Stomach smooth muscle (tissue), 2 donors: ENCODE measurements around the gene CXCL1.
"Not testable (repeated sequence)": the region's sequence is repeated elsewhere in the genome, so short reads cannot be mapped to it uniquely, and the experiment has no call there.

Experiments
- H3K27ac ChIP-seq: one replicate; pipeline ENCODE4 v1.7.0; 2013; ENCODE audit warnings: mild to moderate bottlenecking, low read length, inconsistent platforms
- H3K27me3 ChIP-seq, 2 donors: one replicate each; pipeline ENCODE4 v1.7.0; 2013; ENCODE audit warnings: low read length in 2 of 2; ENCODE audit not compliant: insufficient read depth in 2 of 2, control insufficient read depth in 1 of 2
- H3K36me3 ChIP-seq, 2 donors: one replicate each; pipeline ENCODE4 v1.7.0; 2013; ENCODE audit warnings: low read length in 2 of 2; ENCODE audit not compliant: control insufficient read depth in 2 of 2, insufficient read depth in 2 of 2
- H3K4me1 ChIP-seq: one replicate; pipeline ENCODE4 v1.7.0; 2013; ENCODE audit warnings: low read length; ENCODE audit not compliant: control insufficient read depth, insufficient read depth
- H3K4me3 ChIP-seq, 2 donors: one replicate each; pipeline ENCODE4 v1.7.0; 2013; ENCODE audit warnings: low read length in 2 of 2
- H3K9ac ChIP-seq, 2 donors: one replicate each; pipeline ENCODE4 v1.7.0; 2013; ENCODE audit warnings: low read length in 2 of 2, mild to moderate bottlenecking in 1 of 2
- H3K9me3 ChIP-seq, 2 donors: one replicate each; pipeline ENCODE4 v1.7.0; 2013; ENCODE audit warnings: low read length in 2 of 2; ENCODE audit not compliant: control insufficient read depth in 2 of 2
- donor health status: healthy.
- donor health status: Pancreatic carcinoma.

The CXCL1 gene

GRCh38 chr4:73883306-73883705 is 14.1 kb downstream of the CXCL1 start:
- H3K36me3 ChIP-seq: no peaks in the 10 kb centered on the region
- no peak overlapping the region for H3K4me3 ChIP-seq
- no peak overlapping the region for H3K9ac ChIP-seq
- no peaks in the 10 kb centered on the region for H3K9me3 ChIP-seq
- no peaks in the 10 kb centered on the region for H3K4me1 ChIP-seq
- no peak overlapping the region for H3K27ac ChIP-seq
- no peaks in the 10 kb centered on the region for H3K27me3 ChIP-seq

- H3K36me3 ChIP-seq: no peaks in the 10 kb centered on the region
- no peak overlapping the region for H3K27ac ChIP-seq
- H3K27me3 ChIP-seq: no peaks in the 10 kb centered on the region
- no peaks in the 10 kb centered on the region for H3K4me1 ChIP-seq
- H3K9me3 ChIP-seq: no peaks in the 10 kb centered on the region
- H3K4me3 ChIP-seq: no peak overlapping the region
- H3K9ac ChIP-seq: no peak overlapping the region
Measured at GRCh38 chr4:73885574-73886267, 16.5 kb downstream of the CXCL1 start.

GRCh38 chr4:73891326-73891725 is 22.1 kb downstream of the CXCL1 start:
- no peaks in the 10 kb centered on the region for H3K9me3 ChIP-seq
- no peak overlapping the region for H3K4me3 ChIP-seq
- H3K36me3 ChIP-seq: no peaks in the 10 kb centered on the region
- H3K27ac ChIP-seq: no peak overlapping the region
- no peaks in the 10 kb centered on the region for H3K27me3 ChIP-seq
- H3K9ac ChIP-seq: no peak overlapping the region
- H3K4me1 ChIP-seq: no peaks in the 10 kb centered on the region

GRCh38 chr4:73891739-73892405 is 22.7 kb downstream of the CXCL1 start:
- Histone ChIP-seq H3K27me3 (no peaks in the 10 kb centered on the region), H3K36me3 (no peaks in the 10 kb centered on the region), H3K4me3 (no peak overlapping the region), H3K9ac (no peak overlapping the region), H3K4me1 (no peaks in the 10 kb centered on the region), H3K9me3 (no peaks in the 10 kb centered on the region), H3K27ac (no peak overlapping the region)

GRCh38 chr4:73892966-73893365 is 23.8 kb downstream of the CXCL1 start:
- Histone ChIP-seq H3K4me1 (no peaks in the 10 kb centered on the region), H3K27ac (no peak overlapping the region), H3K27me3 (no peaks in the 10 kb centered on the region), H3K9ac (no peak overlapping the region), H3K36me3 (no peaks in the 10 kb centered on the region), H3K4me3 (no peak overlapping the region), H3K9me3 (no peaks in the 10 kb centered on the region)

GRCh38 chr4:73894001-73894400 is 24.8 kb downstream of the CXCL1 start:
- no peaks in the 10 kb centered on the region for H3K27me3 ChIP-seq
- no peak overlapping the region for H3K4me3 ChIP-seq
- no peaks in the 10 kb centered on the region for H3K36me3 ChIP-seq
- H3K9me3 ChIP-seq: no peaks in the 10 kb centered on the region
- H3K4me1 ChIP-seq: no peaks in the 10 kb centered on the region
- H3K27ac ChIP-seq: no peak overlapping the region
- H3K9ac ChIP-seq: no peak overlapping the region

GRCh38 chr4:73895201-73896175 is 26.3 kb downstream of the CXCL1 start:
- Histone ChIP-seq H3K9ac (no peak overlapping the region), H3K4me3 (no peak overlapping the region), H3K4me1 (no peaks in the 10 kb centered on the region), H3K27ac (no peak overlapping the region), H3K27me3 (no peaks in the 10 kb centered on the region), H3K36me3 (no peaks in the 10 kb centered on the region), H3K9me3 (no peaks in the 10 kb centered on the region)

GRCh38 chr4:73896416-73896815 is 27.2 kb downstream of the CXCL1 start:
- Histone ChIP-seq H3K9ac (no peak overlapping the region), H3K27ac (no peak overlapping the region), H3K36me3 (no peaks in the 10 kb centered on the region), H3K4me1 (no peaks in the 10 kb centered on the region), H3K27me3 (no peaks in the 10 kb centered on the region), H3K9me3 (no peaks in the 10 kb centered on the region), H3K4me3 (no peak overlapping the region)

- no peaks in the 10 kb centered on the region for H3K4me1 ChIP-seq
- no peak overlapping the region for H3K9ac ChIP-seq
- H3K27me3 ChIP-seq: no peaks in the 10 kb centered on the region
- H3K4me3 ChIP-seq: no peak overlapping the region
- H3K27ac ChIP-seq: no peak overlapping the region
- H3K9me3 ChIP-seq: no peaks in the 10 kb centered on the region
- no peaks in the 10 kb centered on the region for H3K36me3 ChIP-seq
Measured at GRCh38 chr4:73897380-73898136, 28.4 kb downstream of the CXCL1 start.

GRCh38 chr4:73899338-73899737 is 30.1 kb downstream of the CXCL1 start:
- not testable (repeated sequence) for H3K4me3 ChIP-seq, H3K27me3 ChIP-seq, H3K9ac ChIP-seq, H3K27ac ChIP-seq, H3K4me1 ChIP-seq, H3K9me3 ChIP-seq, H3K36me3 ChIP-seq
